Panc1 (cell line): ENCODE data around the gene MYO1E. TPM values are rescaled to one million over a fixed set of nuclear protein-coding genes. Genes with fewer than 3 reads are reported as not detected.
A peak's percentile ranks its signal among the peaks of the same experiment; 100 is the strongest.

Source experiments
- ATAC-seq: fragments of 200-7000 bp; cut with Tn5 transposase; 2 replicates; pipeline ENCODE4 v1.9.1; 2020; ENCODE audit warnings: mild to moderate bottlenecking, moderate library complexity
- BruUV-seq: library from RNA; stranded (reverse); fragments of 400-500 nt; replicated peaks from 2 replicates; lab custom pipeline; 2021; lab: Mats Ljungman, UMichigan
- CTCF ChIA-PET: fragments of 300-600 bp; sonication (Branson Sonifier 250); formaldehyde crosslinking; loops from one replicate; lab custom pipeline; 2022; ENCODE audit warnings: antibody characterized with exemption; lab: Charles Lee
- POLR2A ChIA-PET: fragments of 300-600 bp; sonication (Branson Sonifier 250); formaldehyde crosslinking; loops from one replicate; lab custom pipeline; 2022; ENCODE audit warnings: antibody characterized with exemption; lab: Charles Lee
- DNase-seq: peaks from one replicate; pipeline ENCODE4 v3.0.0-alpha.2; 2010; ENCODE audit warnings: low read depth, low spot score
- H3K27ac ChIP-seq: 2 replicates; pipeline ENCODE4 v1.5.1; 2011; ENCODE audit warnings: mild to moderate bottlenecking, low read length, inconsistent platforms
- H3K27me3 ChIP-seq: fragments of 200-500 bp; sonication (Bioruptor generic); 2 replicates; pipeline ENCODE4 v1.6.0; 2014; ENCODE audit warnings: low read length, inconsistent platforms; ENCODE audit not compliant: control insufficient read depth, insufficient read depth
- H3K36me3 ChIP-seq: fragments of 200-500 bp; sonication (Bioruptor generic); 2 replicates; pipeline ENCODE4 v1.5.1; 2014; ENCODE audit warnings: inconsistent platforms, mild to moderate bottlenecking, low read length, moderate library complexity; ENCODE audit not compliant: control insufficient read depth, insufficient read depth
- H3K4me1 ChIP-seq: 2 replicates; pipeline ENCODE4 v1.5.1; 2011; ENCODE audit warnings: inconsistent platforms, mild to moderate bottlenecking, low read length, moderate library complexity; ENCODE audit not compliant: control insufficient read depth, insufficient read depth
- H3K4me3 ChIP-seq, 2 experiments: 2 replicates each; pipeline ENCODE4 v1.5.1; 2011 to 2012; ENCODE audit warnings: low read depth in 2 of 2, low read length in 2 of 2, mild to moderate bottlenecking in 2 of 2, inconsistent platforms in 1 of 2, moderate library complexity in 1 of 2
- H3K9me3 ChIP-seq: fragments of 200-500 bp; sonication (Bioruptor generic); 2 replicates; pipeline ENCODE4 v1.5.1; 2014; ENCODE audit warnings: low read depth, mild to moderate bottlenecking, inconsistent platforms, low read length, moderate library complexity; ENCODE audit not compliant: control insufficient read depth, insufficient read depth
- POLR2AphosphoS5 ChIP-seq: IDR thresholded peaks from 2 replicates; pipeline ENCODE4 v1.6.1; 2012; ENCODE audit warnings: mild to moderate bottlenecking, low read depth, low read length, moderate library complexity
- SIN3A ChIP-seq: IDR thresholded peaks from 2 replicates; pipeline ENCODE4 v1.6.1; 2012; ENCODE audit warnings: low read depth, mild to moderate bottlenecking, low read length, moderate library complexity, borderline replicate concordance; ENCODE audit not compliant: insufficient read depth
- TCF7L2 ChIP-seq: IDR thresholded peaks from 2 replicates; pipeline ENCODE4 v1.6.1; 2011; ENCODE audit warnings: mild to moderate bottlenecking, low read depth, low read length, inconsistent platforms
- in situ Hi-C: cut with HindIII; loops from 2 replicates; pipeline ENCODE4 v1.10.0; 2016; ENCODE audit warnings: low sequenced_read_pairs, low pct_unique_long_range_greater_than_20kb
- intact Hi-C: fragments of 100-400 bp; cut with micrococcal nuclease; formaldehyde crosslinking; loops from one replicate; pipeline ENCODE4 v1.10.0; 2022; ENCODE audit not compliant: unreplicated experiment
- total RNA-seq: library from RNA; stranded (reverse); gene quantifications from one replicate; pipeline ENCODE4 v1.2.1, GENCODE V29; 2021; ENCODE audit not compliant: unreplicated experiment
- TF ChIP-seq, protein P1 (sequence below), 2 experiments: IDR thresholded peaks; 2 replicates each; pipeline ENCODE4 v1.6.1; 2011 to 2012; ENCODE audit warnings: low read depth in 2 of 2, control low read depth in 1 of 2, low read length in 1 of 2, mild to moderate bottlenecking in 1 of 2, moderate library complexity in 1 of 2; ENCODE audit not compliant: insufficient read depth in 1 of 2
- TF ChIP-seq, protein P2 (sequence below): fragments of 450-650 bp; IDR thresholded peaks from 2 replicates; pipeline ENCODE4 v1.5.1; 2017; ENCODE audit warnings: mild to moderate bottlenecking

Gene MYO1E
- total RNA-seq, 1 experiment from 2014 or later: 161 TPM

DNA sequence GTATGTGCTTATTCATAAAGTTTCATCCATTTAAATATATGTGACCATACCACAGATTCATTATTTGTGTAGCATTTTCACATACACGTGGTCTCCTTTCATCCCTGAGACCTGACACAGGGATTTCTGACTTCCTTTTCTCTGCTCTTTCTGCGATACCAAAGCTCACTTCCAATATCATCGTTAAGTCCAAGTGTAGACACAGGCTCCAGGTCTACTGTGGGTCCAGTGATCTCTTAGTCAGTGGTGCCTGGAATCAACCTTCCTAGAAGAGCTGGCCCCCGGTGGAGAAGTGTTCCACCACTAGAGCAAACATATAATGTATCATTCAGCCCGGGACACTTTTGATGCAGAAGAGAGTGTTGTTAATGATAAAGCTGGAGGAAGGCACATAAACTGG, 93.6 kb downstream of the MYO1E start:
- DNase-seq: no peak
- peaks cover 67% of the 10 kb centered on the region for H3K4me1 ChIP-seq
- ChIA-PET POLR2A (no interaction called here), CTCF (no interaction called here)
- intact Hi-C loops: no loop called here
- no peaks in the 10 kb centered on the region for H3K27me3 ChIP-seq
- ATAC-seq: no peak
- in situ Hi-C loops: no loop called here
- peak overlapping the region; percentile 44; the same call in 1 of the 2 replicates for H3K27ac ChIP-seq
- no peaks in the 10 kb centered on the region for H3K9me3 ChIP-seq
- TF ChIP-seq, protein P1, sequence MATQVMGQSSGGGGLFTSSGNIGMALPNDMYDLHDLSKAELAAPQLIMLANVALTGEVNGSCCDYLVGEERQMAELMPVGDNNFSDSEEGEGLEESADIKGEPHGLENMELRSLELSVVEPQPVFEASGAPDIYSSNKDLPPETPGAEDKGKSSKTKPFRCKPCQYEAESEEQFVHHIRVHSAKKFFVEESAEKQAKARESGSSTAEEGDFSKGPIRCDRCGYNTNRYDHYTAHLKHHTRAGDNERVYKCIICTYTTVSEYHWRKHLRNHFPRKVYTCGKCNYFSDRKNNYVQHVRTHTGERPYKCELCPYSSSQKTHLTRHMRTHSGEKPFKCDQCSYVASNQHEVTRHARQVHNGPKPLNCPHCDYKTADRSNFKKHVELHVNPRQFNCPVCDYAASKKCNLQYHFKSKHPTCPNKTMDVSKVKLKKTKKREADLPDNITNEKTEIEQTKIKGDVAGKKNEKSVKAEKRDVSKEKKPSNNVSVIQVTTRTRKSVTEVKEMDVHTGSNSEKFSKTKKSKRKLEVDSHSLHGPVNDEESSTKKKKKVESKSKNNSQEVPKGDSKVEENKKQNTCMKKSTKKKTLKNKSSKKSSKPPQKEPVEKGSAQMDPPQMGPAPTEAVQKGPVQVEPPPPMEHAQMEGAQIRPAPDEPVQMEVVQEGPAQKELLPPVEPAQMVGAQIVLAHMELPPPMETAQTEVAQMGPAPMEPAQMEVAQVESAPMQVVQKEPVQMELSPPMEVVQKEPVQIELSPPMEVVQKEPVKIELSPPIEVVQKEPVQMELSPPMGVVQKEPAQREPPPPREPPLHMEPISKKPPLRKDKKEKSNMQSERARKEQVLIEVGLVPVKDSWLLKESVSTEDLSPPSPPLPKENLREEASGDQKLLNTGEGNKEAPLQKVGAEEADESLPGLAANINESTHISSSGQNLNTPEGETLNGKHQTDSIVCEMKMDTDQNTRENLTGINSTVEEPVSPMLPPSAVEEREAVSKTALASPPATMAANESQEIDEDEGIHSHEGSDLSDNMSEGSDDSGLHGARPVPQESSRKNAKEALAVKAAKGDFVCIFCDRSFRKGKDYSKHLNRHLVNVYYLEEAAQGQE (IDR thresholded peaks at IDR 0.05; ENCODE audit: insufficient read depth in 1 of 2, low read depth in 2 of 2, low read length in 1 of 2): no peak
- TF ChIP-seq, protein P2, sequence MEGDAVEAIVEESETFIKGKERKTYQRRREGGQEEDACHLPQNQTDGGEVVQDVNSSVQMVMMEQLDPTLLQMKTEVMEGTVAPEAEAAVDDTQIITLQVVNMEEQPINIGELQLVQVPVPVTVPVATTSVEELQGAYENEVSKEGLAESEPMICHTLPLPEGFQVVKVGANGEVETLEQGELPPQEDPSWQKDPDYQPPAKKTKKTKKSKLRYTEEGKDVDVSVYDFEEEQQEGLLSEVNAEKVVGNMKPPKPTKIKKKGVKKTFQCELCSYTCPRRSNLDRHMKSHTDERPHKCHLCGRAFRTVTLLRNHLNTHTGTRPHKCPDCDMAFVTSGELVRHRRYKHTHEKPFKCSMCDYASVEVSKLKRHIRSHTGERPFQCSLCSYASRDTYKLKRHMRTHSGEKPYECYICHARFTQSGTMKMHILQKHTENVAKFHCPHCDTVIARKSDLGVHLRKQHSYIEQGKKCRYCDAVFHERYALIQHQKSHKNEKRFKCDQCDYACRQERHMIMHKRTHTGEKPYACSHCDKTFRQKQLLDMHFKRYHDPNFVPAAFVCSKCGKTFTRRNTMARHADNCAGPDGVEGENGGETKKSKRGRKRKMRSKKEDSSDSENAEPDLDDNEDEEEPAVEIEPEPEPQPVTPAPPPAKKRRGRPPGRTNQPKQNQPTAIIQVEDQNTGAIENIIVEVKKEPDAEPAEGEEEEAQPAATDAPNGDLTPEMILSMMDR: no peak
- no peak overlapping the region for H3K4me3 ChIP-seq
- no peaks in the 10 kb centered on the region for H3K36me3 ChIP-seq
- BruUV-seq: no TSS peak

DNA sequence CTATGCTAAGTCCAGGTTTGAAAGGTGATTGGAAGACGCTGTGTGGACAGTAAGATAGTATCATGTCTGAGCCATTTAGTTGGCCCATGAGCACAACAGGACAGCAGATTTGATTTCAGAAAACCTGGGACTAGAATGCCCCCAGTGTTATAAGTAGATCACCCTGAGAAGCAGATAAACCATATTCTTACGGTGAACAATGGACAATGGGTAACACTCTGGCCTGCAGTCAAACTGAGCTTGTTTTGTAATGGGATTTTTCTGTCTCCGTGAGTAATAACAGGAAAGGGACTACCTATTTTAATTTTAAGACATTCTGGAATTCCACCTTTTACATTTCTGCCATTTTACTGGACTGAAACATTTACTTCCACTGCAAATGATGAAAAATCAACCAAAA, 94.6 kb downstream of the MYO1E start:
- BruUV-seq: no TSS peak
- Histone ChIP-seq H3K4me3 (no peak overlapping the region), H3K4me1 (peaks cover 67% of the 10 kb centered on the region), H3K36me3 (no peaks in the 10 kb centered on the region), H3K27ac (peak overlapping the region; percentile 59), H3K27me3 (no peaks in the 10 kb centered on the region), H3K9me3 (no peaks in the 10 kb centered on the region)
- intact Hi-C loops: no loop called here
- ChIA-PET CTCF (no interaction called here), POLR2A (no interaction called here)
- TF ChIP-seq POLR2AphosphoS5 (no peak), TCF7L2 (no peak), SIN3A (no peak)
- TF ChIP-seq, protein P1 (IDR thresholded peaks at IDR 0.05; ENCODE audit: insufficient read depth in 1 of 2, low read depth in 2 of 2, low read length in 1 of 2): no peak
- TF ChIP-seq, protein P2: no peak
- ATAC-seq (no peak), DNase-seq (no peak)
- in situ Hi-C loops: no loop called here
